ENCODE measurements around the gene SLC44A4. TPM values are rescaled to one million over a fixed set of nuclear protein-coding genes. Genes with fewer than 3 reads are reported as not detected.

SLC44A4 gene
- total RNA-seq, 1 experiment from 2014 or later, result 3.8 TPM

DNA sequence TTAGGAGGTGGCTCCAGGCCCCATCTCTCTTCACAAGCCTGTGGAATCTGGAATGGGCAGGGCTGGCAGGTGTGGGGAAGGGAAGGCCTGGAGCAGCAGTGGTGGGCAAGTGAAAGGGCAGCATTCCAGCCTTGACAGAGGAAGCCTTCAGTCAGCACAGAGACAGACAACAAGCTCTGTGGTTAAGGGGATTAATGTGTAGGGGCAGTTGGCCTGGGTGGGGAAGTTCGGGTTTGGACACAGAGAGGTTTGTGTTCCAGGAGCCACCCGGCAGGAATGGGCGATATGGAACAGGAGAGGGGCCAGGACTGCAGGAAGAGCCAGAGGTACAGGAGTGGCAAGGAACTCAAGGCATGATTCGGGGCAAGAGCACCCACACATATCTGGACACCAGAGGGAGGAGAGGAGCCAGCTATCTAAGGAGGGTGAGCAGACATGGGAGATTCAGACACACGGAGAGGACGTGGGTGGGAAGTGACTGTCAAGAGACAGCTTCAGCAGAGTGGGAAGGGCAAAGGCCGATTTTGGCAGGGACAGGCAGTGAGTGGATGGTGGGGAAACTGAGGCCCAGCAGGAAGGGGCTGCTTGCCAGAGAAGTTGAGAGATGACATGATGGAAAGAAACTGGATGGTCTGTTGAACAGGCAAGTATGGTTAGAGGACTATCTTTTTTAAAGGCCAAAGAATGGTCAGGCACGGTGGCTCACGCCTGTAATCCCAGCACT lies 2.5 kb upstream of the SLC44A4 start:
- H3K36me3 Mint-ChIP-seq (ENCODE audit: insufficient read depth in 1 of 3, low read depth in 3 of 3), result peaks cover 49 to 67% (median 67%) of the 10 kb centered on the region in 3 experiments; a peak in 6 of 7 replicates
- Histone ChIP-seq H2AK5ac (ENCODE audit: insufficient read length, low read length) (no peak overlapping the region), H3K79me2 (ENCODE audit: insufficient read depth, low read length) (no peaks in the 10 kb centered on the region), H4K8ac (replicated peaks; ENCODE audit: insufficient read length, low read depth, low read length) (no peak overlapping the region), H3K27me3 (ENCODE audit: insufficient read depth, low read length) (no peaks in the 10 kb centered on the region), H3K23ac (ENCODE audit: insufficient read length, low read depth, low read length) (no peak overlapping the region), H3K4me2 (ENCODE audit: insufficient read depth, insufficient read length, low read length) (no peak overlapping the region), H4K5ac (ENCODE audit: insufficient read length, low read depth, low read length) (no peak overlapping the region), H4K20me1 (ENCODE audit: control insufficient read depth, insufficient read depth, insufficient read length) (no peaks in the 10 kb centered on the region), H3K9me3 (ENCODE audit: control insufficient read depth, low read depth, low read length) (no peaks in the 10 kb centered on the region), H2BK120ac (ENCODE audit: low read depth, low read length, poor library complexity, severe bottlenecking) (no peak overlapping the region), H3K4me1 (ENCODE audit: insufficient read depth, low read length) (no peaks in the 10 kb centered on the region), H3K23me2 (ENCODE audit: insufficient read length, low read depth, low read length, poor library complexity, severe bottlenecking) (no peaks in the 10 kb centered on the region), H3K9ac (ENCODE audit: extremely low read depth, insufficient read length, low read length) (no peak overlapping the region), H2BK20ac (ENCODE audit: low read depth, low read length, poor library complexity, severe bottlenecking) (no peak overlapping the region), H4K91ac (ENCODE audit: insufficient read length, low read depth, low read length) (no peak overlapping the region), H2BK15ac (ENCODE audit: low read depth, low read length) (no peak overlapping the region), H3K56ac (ENCODE audit: insufficient read length, low read depth, low read length) (no peak overlapping the region), H3K18ac (ENCODE audit: insufficient read length, low read depth, low read length) (no peak overlapping the region), H3K14ac (ENCODE audit: insufficient read depth, low read length) (no peak overlapping the region; the same call in 1 of the 2 replicates), H3K4ac (ENCODE audit: low read depth, low read length) (no peak overlapping the region), H3K79me1 (ENCODE audit: insufficient read depth, low read depth, low read length, poor library complexity, severe bottlenecking) (no peaks in the 10 kb centered on the region), H3T11ph (ENCODE audit: low read length) (no peak overlapping the region), H2AFZ (ENCODE audit: low read length) (no peak overlapping the region), H2BK5ac (ENCODE audit: insufficient read length, low read length) (no peak overlapping the region), H3K27ac (ENCODE audit: insufficient read length, low read depth, low read length) (no peak overlapping the region), H2BK12ac (ENCODE audit: insufficient read length, low read depth, low read length) (no peak overlapping the region)
- peak overlapping the region in 1 of 3 experiments; percentile 57; a peak in 2 of 7 replicates for H3K27ac Mint-ChIP-seq
- TF ChIP-seq, protein P1, sequence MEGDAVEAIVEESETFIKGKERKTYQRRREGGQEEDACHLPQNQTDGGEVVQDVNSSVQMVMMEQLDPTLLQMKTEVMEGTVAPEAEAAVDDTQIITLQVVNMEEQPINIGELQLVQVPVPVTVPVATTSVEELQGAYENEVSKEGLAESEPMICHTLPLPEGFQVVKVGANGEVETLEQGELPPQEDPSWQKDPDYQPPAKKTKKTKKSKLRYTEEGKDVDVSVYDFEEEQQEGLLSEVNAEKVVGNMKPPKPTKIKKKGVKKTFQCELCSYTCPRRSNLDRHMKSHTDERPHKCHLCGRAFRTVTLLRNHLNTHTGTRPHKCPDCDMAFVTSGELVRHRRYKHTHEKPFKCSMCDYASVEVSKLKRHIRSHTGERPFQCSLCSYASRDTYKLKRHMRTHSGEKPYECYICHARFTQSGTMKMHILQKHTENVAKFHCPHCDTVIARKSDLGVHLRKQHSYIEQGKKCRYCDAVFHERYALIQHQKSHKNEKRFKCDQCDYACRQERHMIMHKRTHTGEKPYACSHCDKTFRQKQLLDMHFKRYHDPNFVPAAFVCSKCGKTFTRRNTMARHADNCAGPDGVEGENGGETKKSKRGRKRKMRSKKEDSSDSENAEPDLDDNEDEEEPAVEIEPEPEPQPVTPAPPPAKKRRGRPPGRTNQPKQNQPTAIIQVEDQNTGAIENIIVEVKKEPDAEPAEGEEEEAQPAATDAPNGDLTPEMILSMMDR (conservative IDR thresholded peaks at IDR 0.05), result no peak
- H3K9me3 Mint-ChIP-seq, result no peaks in the 10 kb centered on the region
- H3K4me3 Mint-ChIP-seq, result 0 out of 5 replicates have a peak overlapping the region, but pooled peaks of 1 of the 2 experiments have one; percentile 19
- H3K4me1 Mint-ChIP-seq, result peaks cover 3 to 27% of the 10 kb centered on the region in 2 experiments
- WGBS (ENCODE audit: extremely low coverage, insufficient read length, low lambda C conversion rate), result no CpG with 5 or more reads among the region's 9 CpGs
- DNase-seq, result no peak
- no peaks in the 10 kb centered on the region for H3K27me3 Mint-ChIP-seq (ENCODE audit: low read depth)
